Tibial nerve (tissue), 3 donors: ENCODE results near the gene ROCK2.

ENCODE experiments used
- POLR2A ChIP-seq, 2 donors: fragments of 450-650 bp; IDR thresholded peaks; one replicate each; pipeline ENCODE4 v1.6.1; 2017; ENCODE audit warnings: antibody characterized with exemption in 2 of 2, mild to moderate bottlenecking in 2 of 2, moderate library complexity in 2 of 2
- TF ChIP-seq, protein P1 (sequence below), 5 experiments: fragments of 200-600 bp in 3 of 5; fragments of 450-650 bp in 2 of 5; sonication (generic) in 3 of 5; IDR thresholded peaks; one replicate each; pipeline ENCODE4 v1.5.1; 2016 to 2019; ENCODE audit warnings: antibody characterized with exemption in 5 of 5, mild to moderate bottlenecking in 3 of 5, moderate library complexity in 2 of 5

DNA sequence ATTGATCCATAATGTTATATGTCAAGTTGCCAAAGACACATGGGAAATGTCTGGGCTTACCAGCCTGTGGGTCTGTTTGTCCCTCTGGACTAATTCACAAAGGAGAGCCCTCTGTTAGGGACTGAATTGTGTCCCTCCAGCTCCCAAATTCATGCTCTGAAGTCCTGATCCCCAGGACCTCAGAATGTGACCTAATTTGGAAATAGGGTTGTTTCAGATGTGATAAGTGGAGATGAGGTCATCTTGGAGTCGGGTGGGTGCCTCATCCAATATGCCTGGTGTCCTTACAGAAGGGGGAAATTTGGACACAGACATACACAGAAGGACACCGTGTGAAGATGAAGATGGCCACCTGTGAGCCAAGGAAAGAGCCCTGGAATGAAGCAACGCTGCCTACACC is 41.4 kb upstream of the ROCK2 start:
- TF ChIP-seq, protein P1, sequence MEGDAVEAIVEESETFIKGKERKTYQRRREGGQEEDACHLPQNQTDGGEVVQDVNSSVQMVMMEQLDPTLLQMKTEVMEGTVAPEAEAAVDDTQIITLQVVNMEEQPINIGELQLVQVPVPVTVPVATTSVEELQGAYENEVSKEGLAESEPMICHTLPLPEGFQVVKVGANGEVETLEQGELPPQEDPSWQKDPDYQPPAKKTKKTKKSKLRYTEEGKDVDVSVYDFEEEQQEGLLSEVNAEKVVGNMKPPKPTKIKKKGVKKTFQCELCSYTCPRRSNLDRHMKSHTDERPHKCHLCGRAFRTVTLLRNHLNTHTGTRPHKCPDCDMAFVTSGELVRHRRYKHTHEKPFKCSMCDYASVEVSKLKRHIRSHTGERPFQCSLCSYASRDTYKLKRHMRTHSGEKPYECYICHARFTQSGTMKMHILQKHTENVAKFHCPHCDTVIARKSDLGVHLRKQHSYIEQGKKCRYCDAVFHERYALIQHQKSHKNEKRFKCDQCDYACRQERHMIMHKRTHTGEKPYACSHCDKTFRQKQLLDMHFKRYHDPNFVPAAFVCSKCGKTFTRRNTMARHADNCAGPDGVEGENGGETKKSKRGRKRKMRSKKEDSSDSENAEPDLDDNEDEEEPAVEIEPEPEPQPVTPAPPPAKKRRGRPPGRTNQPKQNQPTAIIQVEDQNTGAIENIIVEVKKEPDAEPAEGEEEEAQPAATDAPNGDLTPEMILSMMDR (IDR thresholded peaks at IDR 0.05), result no peak
- no peak for TF ChIP-seq POLR2A (IDR thresholded peaks at IDR 0.05)
